T-helper 9 cell (primary cell): ENCODE measurements around the gene ACOT2.
"Not testable (repeated sequence)": the region's sequence is repeated elsewhere in the genome, so short reads cannot be mapped to it uniquely, and the experiment has no call there.

ENCODE experiments used
- DNase-seq: peaks from one replicate; pipeline ENCODE4 v3.0.0-alpha.2; 2020

Gene ACOT2

DNA sequence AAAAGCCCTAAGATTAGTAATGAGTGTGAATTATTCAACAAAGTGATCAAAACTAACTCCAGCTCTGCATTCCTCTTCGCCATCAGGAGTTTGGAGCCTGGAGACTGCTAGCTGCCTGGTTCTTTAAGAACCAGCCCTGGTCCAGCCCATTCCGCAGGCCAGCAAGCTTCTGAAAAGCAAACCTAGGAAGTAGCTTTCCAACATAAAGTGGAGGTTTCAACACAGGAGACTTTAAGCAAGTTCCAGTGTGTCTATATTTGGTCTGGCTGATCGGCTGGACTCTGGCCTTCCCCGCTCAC, 178 bp upstream of the ACOT2 start:
- not testable (repeated sequence) for DNase-seq

DNA sequence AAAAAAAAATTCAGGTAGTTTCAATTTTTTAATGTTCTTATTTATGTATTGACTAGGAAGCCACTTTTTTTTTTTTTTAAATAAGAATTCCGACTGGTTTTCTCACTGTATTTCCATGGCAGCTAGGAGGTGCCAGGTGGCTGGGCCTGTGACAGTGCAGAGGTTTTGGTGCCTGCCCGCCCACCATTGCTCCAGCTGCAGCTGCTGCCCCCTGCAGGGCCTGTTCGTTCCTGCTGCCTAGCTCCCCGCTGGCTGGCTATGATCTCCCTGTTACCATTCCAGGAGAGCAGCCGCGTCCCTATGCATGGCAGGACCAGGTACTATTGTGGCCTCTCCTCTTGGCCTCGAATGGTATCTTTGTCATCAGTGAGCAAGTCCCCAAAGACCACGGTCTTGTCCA, 1.9 kb downstream of the ACOT2 start:
- DNase-seq: peak; percentile 25

DNA sequence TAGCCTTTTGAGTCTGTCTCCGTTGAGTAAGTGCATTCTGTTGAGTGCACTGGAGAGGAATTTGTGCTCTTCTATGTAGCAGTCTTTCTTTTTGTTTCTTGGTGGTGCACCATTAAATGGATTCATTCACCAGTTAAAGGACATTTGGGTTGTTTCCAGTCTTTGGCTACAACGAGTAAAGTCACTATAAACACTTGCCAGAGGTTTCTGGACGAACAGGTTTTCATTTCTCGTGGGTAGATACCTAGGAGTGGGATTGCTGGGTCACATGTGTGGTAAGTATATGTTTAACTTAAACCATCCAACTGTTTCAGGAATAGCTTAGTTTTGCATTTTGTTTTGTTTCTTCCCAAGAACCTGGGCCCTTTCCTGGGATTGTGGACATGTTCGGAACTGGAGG, 4.0 kb downstream of the ACOT2 start:
- DNase-seq: not testable (repeated sequence)

DNA sequence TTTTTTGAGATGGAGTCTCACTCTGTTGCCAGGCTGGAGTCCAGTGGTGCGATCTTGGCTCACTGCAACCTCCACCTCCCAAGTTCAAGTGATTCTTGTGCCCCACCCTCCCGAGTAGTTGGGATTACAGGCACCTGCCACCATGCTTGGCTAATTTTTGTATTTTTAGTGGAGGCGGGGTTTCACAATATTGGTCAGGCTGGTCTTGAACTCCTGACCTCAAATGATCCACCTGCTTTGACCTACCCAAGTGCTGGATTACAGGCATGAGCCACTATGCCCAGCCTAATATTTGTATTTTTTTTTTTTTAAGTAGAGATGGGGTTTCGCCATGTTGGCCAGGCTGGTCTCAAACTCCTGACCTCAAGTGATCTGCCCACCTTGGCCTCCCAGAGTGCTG, 4.7 kb downstream of the ACOT2 start:
- not testable (repeated sequence) for DNase-seq

DNA sequence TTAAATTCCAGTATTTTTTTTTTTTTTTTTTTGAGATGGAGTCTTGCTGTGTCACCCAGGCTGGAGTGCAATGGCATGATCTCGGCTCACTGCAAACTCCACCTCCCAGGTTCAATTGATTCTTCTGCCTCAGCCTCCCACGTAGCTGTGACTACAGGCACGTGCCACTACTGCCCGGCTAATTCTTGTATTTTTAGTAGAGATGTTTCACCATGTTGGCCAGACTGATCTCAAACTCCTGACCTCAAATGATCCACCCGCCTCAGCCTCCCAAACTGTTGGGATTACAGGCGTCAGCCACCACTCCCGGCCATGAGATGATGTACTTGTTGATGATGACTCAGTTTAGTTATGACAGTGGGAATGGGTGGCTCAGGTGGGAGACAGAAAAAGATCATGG, 5.2 kb downstream of the ACOT2 start:
- DNase-seq: not testable (repeated sequence)

DNA sequence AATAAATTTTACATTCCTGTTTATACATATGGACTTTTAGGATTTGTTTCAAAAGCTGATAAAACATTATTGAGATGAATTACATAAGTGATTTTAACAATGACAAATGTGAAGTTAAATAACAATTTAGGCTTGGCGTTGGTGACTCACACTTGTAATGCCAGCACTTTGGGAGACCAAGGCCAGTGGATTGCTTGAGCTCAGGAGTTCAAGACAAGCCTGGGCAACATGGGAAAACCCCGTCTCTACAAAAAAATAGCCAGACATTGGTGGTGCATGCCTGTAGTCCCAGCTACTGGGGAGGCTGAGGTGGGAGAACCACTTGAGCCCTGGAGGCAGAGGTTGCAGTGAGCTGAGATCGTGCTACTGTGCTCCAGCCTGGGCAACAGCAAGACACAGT, 7.4 kb downstream of the ACOT2 start:
- DNase-seq: no peak

DNA sequence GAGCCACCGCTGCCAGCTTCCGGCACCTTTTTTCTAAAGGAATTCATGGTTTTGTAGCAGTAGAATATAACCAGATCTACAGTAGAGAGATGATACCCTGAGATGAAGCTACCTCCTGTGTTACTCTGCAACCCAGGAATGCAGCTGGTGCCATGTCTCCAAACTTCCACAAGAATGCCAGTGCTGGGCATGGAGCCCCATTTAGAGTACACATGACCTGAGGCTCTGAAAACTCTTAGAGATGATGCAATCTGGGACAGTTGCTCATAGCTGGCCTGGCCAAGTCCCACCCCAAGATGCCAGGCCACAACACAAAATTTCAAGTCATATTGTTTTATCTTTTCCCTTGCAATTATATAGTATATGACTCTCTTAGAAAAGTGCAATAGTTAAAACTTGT, 8.2 kb downstream of the ACOT2 start:
- not testable (repeated sequence) for DNase-seq

DNA sequence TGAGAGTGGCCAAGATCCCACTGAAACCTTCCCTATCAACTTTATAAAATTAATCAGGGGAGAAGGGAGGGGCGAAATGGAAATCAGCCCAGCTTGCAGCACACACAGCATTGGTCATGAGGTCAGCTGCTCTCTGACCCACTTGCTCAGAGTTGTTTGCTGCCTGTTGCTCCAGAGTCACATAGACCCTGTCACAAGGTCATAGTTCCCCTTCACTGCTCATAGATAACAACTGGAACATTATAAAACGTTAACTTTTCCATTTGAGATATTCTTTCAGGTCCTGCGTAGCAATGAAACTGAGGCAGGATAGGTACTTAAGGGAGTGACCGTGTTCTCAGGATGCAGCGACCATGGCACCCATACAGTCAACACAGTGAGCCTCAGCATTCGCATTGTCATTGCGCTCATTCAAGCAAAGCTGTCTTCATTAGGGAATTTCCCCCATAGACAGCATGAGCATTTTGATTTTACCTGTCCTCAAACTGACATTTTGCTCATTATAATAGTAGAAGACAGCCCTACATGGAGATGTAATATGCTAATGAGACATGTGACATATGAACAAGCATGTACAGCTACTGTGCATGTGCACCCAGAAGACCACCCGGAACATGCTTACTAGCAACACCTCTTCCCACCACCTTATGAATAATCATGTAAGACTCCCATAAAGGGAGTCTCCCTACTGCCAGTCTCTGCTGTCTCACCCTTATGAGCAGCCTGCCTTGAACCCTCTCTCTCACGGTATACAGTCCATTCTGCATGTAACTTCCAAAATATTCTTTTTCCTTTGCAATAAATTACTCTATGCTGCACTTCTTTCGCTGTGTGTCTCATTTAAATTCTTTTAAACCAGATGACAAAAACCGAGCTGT, 13.3 kb downstream of the ACOT2 start:
- not testable (repeated sequence) for DNase-seq

DNA sequence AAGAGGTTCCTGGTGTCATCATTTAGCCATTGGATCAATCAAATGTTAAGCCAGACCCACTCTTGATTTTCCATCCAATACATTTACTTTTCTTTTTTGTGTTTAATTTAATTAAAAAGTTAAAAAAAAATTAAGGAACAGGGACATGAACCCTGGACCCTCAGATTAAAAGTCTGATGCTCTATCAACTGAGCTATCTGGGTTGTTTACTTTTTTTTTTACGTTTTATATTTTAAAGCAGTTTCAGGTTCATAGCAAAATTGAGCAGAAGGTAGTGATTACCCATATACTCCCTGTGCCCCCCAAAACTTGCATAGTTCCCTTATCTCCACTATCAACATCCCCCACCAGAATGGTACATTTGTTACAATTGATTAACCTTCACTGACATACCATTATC, 19.7 kb downstream of the ACOT2 start:
- no peak for DNase-seq

DNA sequence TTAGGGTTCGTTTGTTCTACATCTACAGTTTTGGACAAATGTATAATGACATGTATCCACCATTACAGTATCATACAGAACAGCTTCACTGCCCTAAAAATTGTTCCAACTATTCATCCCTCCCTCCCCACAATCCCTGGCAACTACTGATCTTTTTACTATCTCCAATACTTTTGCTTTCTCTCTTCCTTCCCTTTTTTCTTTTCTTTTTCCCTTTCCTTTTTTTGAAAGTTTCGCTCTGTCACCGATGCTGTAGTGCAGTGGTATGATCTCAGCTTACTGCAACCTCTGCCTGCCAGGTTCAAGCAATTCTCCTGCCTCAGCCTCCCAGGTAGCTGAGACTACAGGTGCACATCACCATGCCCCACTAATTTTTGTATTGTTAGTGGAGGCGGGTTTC, 20.1 kb downstream of the ACOT2 start:
- no peak for DNase-seq

DNA sequence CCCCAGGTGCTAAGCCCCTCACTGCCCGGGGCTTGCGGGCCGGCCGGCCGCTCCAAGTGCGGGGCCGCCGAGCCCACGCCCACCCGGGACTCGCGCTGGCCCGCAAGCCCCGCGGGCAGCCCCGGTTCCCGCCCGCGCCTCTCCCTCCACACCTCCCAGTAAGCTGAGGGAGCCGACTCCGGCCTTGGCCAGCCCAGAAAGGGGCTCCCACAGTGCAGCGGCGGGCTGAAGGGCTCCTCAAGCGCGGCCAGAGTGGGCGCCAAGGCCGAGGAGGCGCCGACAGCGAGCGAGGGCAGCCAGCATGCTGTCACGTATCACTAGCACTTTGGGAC, 21.6 kb downstream of the ACOT2 start:
- not testable (repeated sequence) for DNase-seq

DNA sequence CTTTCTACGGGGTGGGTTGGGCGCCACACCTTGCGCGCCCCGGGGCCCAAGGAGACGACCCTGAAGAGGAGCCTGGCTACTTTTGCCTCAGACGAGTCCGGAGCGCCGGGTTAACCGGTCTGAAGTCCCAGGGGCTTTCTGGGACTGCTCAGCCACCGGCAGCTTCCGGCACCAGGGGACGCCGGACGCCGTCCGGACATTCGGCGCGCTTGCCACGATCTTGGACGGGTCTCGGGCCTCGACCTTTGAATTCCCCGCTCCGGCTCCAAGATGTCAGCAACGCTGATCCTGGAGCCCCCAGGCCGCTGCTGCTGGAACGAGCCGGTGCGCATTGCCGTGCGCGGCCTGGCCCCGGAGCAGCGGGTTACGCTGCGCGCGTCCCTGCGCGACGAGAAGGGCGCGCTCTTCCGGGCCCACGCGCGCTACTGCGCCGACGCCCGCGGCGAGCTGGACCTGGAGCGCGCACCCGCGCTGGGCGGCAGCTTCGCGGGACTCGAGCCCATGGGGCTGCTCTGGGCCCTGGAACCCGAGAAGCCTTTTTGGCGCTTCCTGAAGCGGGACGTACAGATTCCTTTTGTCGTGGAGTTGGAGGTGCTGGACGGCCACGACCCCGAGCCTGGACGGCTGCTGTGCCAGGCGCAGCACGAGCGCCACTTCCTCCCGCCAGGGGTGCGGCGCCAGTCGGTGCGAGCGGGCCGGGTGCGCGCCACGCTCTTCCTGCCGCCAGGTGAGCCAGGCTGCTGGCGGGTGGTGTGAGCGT, 22.9 kb downstream of the ACOT2 start, which contains the start of gene ACOT4:
ACOT4 (plus strand) TSS at position 184 of the 760 bp plus-strand sequence; CDS start at position 271, 87 bp downstream.
- DNase-seq: peak; percentile 29

DNA sequence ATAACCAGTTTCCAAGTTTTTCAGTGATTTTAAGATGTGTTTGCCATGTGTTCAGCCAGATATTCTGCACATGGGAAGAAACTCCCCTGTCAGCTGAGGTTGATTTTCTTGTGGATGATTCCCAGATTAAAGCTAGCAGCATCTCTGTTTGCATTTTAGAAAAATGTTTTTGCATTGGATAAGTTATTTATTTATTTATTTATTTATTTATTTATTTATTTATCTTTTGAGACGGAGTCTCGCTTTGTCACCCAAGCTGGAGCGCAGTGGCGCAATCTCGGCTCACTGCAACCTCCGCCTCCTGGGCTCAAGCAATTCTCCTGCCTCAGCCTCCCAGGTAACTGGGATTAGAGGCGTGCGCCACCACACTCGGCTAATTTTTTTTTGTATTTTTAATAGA, 25.5 kb downstream of the ACOT2 start:
- DNase-seq: no peak

DNA sequence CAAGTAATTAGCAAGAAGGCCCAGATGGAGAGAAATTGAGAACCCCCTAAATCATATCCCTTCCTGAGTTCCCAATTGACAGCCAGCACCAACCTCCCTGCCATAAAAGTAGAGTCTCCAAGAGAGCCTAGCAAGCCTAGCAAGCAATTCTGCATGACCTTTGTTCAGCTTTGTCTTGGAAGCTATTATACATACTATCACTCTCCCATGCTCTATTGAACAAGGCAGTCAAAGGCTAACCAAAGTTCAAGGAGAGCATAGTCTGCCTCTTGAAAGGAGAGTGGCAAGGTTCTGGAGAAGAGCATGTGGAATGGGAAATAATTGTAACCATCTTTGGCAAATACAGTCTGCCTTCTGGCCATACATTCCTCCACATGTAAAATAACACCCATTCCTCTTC, 30.5 kb downstream of the ACOT2 start:
- no peak for DNase-seq

DNA sequence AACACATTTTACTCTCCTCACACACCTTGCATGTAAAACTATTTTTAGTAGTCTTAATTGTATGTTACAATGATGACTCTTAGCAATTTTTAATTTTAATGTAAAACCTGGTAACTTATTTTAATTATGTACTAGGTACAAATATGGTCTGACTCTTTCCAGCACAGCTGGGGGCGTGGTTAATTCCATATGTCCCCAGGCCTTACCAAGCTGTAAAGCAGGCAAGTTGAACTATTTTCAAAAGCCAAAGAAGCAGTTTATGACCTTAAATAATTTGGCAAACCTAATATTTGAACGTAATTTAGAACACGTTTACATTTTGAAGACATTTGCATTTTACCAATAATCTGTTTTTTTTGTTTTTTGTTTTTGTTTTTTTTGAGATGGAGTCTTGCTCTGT, 34.0 kb downstream of the ACOT2 start:
- DNase-seq: no peak

DNA sequence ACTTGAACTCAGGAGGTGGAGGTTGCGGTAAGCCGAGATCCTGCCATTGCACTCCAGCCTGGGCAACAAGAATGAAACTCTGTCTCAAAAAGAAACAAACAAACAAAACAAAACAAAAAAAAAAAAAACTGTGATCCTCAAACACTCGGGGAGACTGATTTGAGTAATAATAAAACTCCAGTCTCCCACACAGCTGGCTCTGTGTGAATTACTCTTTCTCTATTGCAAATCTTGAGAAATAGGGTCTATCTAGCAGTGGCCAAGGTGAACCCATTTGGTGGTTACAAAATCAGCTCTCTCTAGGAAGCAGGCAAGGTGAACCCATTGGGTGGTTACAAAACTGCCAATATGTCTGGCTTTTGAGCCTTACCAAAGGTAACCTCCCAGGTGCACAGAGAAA, 37.3 kb downstream of the ACOT2 start:
- no peak for DNase-seq

DNA sequence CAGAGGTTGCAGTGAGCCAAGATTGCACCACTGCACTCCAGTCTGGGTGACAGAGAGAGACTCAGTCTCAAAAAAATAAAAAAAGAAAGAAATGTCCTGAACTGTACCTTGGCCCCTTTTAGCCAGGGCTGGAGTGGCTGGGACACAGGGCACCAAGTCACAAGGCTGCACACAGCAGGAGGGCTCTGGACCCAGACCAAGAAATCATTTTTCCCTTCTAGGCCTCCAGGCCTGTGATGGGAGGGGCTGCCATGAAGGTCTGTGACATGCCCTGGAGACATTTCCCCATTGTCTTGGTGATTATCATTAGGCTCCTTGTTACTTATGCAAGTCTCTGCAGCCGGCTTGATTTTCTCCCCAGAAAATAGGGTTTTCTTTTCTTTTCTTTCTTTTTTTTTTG, 38.2 kb downstream of the ACOT2 start:
- DNase-seq: no peak

DNA sequence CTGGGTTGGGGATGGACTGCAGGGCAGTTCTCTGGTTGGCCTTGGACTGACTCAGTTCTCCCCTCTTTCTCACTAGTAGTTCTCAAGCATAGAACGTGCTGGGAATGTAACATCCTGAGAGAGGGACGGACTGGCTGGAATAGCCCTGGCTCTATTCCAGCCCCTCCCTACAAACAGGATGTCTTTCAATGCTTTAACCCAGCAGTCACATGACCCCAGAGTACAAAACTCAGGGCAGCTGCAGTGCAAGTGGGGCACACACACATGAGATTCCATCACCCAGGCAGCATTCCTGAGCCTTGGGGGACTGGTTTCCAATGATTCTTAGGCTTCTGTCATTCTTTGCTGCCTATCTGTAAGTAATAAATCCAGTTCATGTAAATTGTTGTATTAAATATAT, 41.7 kb downstream of the ACOT2 start:
- no peak for DNase-seq

DNA sequence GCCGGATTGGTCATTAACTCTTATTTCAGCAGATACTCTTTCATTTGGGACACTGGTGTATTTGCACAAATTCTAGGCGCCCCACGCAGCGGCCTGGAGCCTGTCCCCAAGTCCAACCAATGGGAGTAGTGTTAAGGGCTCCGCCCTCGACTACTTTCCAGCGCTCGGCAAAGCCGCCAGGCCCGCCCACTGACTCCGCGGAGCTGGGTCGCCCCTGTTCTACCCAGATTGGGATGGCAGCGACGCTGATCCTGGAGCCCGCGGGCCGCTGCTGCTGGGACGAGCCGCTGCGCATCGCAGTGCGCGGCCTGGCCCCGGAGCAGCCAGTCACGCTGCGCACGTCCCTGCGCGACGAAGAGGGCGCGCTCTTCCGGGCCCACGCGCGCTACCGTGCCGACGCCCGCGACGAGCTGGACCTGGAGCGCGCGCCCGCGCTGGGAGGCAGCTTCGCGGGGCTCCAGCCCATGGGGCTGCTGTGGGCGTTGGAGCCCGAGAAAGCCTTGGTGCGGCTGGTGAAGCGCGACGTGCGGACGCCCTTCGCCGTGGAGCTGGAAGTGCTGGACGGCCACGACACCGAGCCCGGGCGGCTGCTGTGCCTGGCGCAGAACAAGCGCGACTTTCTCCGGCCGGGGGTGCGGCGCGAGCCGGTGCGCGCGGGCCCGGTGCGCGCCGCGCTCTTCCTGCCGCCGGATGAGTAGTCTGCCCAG, 43.5 kb downstream of the ACOT2 start, which contains the start of gene ACOT6:
ACOT6 (plus strand) TSS at position 179 of the 707 bp plus-strand sequence; CDS start at position 234, 55 bp downstream.
- peak; percentile 30 for DNase-seq

DNA sequence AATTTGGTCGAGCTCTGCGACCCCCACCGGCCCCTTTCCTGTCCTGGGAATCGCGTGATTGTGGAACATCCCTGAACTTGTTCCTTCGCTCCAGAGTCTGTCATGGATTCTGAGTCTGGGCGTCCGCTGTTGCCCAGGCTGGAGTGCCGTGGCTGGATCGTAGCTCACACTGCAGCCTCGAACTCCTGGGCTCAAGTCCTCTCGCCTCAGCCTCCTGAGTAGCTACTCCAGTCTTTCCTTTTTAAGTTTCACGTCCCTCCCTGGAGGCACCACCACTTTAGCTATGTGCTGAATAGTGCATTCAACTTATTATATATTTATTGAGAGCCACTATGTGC, 44.0 kb downstream of the ACOT2 start:
- DNase-seq: no peak

DNA sequence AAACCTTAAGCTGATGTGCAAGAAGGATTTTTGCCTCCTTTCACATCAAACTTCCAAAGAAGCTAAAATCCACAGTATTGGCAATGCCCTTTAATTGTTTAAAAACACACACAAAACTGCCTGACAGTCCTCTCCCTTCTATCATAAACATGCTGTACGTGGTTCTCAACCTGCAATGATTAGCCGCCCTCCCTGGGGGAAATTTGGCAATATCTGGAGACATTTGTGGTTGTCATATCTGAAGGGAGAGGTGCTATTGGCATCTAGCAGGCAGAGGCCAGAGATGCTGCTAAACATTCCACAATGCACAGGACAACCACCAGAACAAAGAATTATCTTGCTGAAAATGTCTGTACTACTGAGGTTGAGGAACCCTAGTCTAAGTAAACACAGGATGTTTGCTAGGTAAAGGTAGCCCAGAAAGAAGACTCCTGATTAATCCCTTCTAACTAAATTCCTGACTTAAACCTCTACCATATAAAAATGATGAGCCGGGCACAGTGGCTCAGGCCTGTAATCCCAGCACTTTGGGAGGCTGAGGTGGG, 44.5 kb downstream of the ACOT2 start:
- DNase-seq: no peak

DNA sequence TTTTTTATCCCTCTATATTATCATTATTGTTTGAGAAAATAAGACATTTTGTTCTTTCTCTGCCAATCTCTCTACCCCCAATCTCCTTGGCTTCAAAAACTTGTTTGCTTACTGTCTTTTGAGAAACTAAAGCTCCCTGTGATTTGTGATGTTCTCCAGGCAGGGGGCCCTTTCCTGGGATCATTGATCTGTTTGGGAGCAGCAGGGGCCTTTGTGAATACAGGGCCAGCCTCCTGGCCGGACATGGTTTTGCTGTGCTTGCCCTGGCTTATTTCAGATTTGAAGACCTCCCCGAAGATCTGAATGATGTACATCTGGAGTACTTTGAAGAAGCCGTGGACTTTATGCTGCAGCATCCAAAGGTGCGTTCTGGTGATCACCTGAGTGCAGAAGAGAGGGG, 47.8 kb downstream of the ACOT2 start:
- DNase-seq: no peak

DNA sequence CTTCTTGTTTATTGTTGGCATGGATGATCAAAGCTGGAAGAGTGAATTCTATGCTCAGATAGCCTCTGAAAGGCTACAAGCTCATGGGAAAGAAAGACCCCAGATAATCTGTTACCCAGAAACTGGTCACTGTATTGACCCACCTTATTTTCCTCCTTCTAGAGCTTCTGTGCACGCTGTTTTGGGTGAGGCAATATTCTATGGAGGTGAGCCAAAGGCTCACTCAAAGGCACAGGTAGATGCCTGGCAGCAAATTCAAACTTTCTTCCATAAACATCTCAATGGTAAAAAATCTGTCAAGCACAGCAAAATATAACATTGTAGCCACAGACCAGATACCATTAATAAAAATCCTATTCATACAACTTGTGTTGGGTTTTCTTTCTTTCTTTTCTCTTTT, 50.5 kb downstream of the ACOT2 start:
- no peak for DNase-seq
